ENCODE results near the gene TRERF1. TPM values are rescaled to one million over a fixed set of nuclear protein-coding genes. Genes with fewer than 3 reads are reported as not detected.

TRERF1 gene
- total RNA-seq, 1 experiment from 2014 or later = 13.9 TPM

DNA sequence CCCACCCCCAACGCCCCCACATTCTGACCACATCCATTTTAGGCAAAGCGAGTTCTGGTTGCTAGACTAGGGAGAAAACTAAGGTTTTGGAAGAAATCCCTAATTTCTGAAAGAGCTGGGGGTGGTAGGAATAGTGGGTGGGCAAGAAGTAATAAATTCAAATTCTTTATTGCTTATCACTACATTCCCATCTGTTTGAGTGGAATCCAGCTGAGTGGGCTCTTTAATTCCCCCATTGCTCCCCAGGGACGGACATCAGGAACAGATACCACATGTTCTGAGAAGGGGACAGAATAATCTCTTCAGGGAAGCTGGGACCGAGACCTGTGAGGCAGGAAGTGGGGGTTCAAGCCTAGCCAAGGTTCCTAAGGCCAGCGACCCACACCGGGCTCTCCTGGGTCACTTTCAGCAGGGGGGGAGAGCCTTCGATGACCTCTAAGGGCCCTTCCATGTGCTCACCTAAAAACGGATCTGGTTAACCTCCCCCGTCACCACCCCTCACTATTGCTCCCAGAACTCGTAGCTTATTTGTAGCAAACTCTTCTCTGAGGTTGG is 191.8 kb downstream of the TRERF1 start:
- POLR2A ChIA-PET (ENCODE audit: unreplicated experiment) = no interaction called here
- Histone ChIP-seq H3K4me3 (ENCODE audit: low read length) (no peak overlapping the region), H3K79me2 (ENCODE audit: low read length) (no peaks in the 10 kb centered on the region), H3K9me3 (ENCODE audit: low read length) (no peaks in the 10 kb centered on the region), H3F3A (ENCODE audit: low read length, unreplicated experiment) (no peaks in the 10 kb centered on the region), H3K36me3 (ENCODE audit: low read depth, low read length) (peaks cover 29% of the 10 kb centered on the region), H3K27me3 (ENCODE audit: low read length) (no peaks in the 10 kb centered on the region), H3K9me2 (replicated peaks; ENCODE audit: low read length) (no peaks in the 10 kb centered on the region), H3K4me1 (ENCODE audit: insufficient read depth, low read length) (no peaks in the 10 kb centered on the region), H3K9ac (ENCODE audit: low read length) (no peak overlapping the region), H3K27ac (ENCODE audit: low read length) (no peak overlapping the region), H4K20me1 (ENCODE audit: low read length) (no peaks in the 10 kb centered on the region), H3K4me2 (ENCODE audit: low read length) (no peak overlapping the region), H2AFZ (ENCODE audit: low read length) (no peak overlapping the region)
- ATAC-seq (no peak), DNase-seq (no peak)
- no TSS peak for BruUV-seq (replicated peaks)
- intact Hi-C loops (cut with micrococcal nuclease) = loop anchor here (5.0 kb wide), 1 partner anchor 272 kb away; no protein-coding TSS in a partner anchor
- no peak for TF ChIP-seq EZH2phosphoT487 (IDR thresholded peaks at IDR 0.05; ENCODE audit: borderline replicate concordance, low read length)
- TF ChIP-seq EZH2 (IDR thresholded peaks at IDR 0.05; ENCODE audit: low read length, unreplicated experiment) = no peak
- TF ChIP-seq, protein P1, sequence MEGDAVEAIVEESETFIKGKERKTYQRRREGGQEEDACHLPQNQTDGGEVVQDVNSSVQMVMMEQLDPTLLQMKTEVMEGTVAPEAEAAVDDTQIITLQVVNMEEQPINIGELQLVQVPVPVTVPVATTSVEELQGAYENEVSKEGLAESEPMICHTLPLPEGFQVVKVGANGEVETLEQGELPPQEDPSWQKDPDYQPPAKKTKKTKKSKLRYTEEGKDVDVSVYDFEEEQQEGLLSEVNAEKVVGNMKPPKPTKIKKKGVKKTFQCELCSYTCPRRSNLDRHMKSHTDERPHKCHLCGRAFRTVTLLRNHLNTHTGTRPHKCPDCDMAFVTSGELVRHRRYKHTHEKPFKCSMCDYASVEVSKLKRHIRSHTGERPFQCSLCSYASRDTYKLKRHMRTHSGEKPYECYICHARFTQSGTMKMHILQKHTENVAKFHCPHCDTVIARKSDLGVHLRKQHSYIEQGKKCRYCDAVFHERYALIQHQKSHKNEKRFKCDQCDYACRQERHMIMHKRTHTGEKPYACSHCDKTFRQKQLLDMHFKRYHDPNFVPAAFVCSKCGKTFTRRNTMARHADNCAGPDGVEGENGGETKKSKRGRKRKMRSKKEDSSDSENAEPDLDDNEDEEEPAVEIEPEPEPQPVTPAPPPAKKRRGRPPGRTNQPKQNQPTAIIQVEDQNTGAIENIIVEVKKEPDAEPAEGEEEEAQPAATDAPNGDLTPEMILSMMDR (conservative IDR thresholded peaks at IDR 0.05; ENCODE audit: low read depth, low read length) = no peak
- CTCF ChIA-PET = interaction anchor here (0.5 kb wide), 1 partner anchor 21 kb away, joined by 4 read pairs; no protein-coding TSS in a partner anchor

DNA sequence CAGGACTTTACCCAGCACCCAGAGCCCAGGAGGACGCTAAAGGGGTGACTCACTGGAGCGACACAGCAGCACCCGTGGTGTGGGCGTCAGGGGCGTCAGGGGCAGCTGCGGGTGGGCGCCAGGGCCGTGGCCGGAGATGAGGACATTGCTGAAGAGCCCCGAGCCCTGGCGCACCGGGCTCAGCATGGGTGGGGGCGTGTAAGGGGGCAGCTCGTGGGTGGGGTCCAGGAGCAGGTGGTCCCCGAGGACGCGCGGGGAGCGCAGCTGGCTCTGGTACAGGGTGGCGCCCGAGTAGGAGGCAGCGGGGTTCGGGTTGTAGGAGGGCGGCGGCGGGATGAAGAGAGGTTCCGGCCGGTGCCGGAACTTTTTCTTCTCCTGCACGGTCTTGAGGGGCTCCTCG is 192.4 kb downstream of the TRERF1 start:
- Histone ChIP-seq H2AFZ (ENCODE audit: low read length) (no peak overlapping the region), H3K4me3 (ENCODE audit: low read length) (no peak overlapping the region), H3F3A (ENCODE audit: low read length, unreplicated experiment) (no peaks in the 10 kb centered on the region), H3K79me2 (ENCODE audit: low read length) (no peaks in the 10 kb centered on the region), H3K9ac (ENCODE audit: low read length) (no peak overlapping the region), H3K4me2 (ENCODE audit: low read length) (no peak overlapping the region), H3K9me3 (ENCODE audit: low read length) (no peaks in the 10 kb centered on the region), H3K9me2 (replicated peaks; ENCODE audit: low read length) (no peaks in the 10 kb centered on the region), H4K20me1 (ENCODE audit: low read length) (no peaks in the 10 kb centered on the region), H3K36me3 (ENCODE audit: low read depth, low read length) (peaks cover 34% of the 10 kb centered on the region), H3K4me1 (ENCODE audit: insufficient read depth, low read length) (no peaks in the 10 kb centered on the region), H3K27me3 (ENCODE audit: low read length) (no peaks in the 10 kb centered on the region), H3K27ac (ENCODE audit: low read length) (no peak overlapping the region)
- CTCF ChIA-PET = no interaction called here
- intact Hi-C loops (cut with micrococcal nuclease) = no loop called here
- POLR2A ChIA-PET (ENCODE audit: unreplicated experiment) = no interaction called here
- ATAC-seq (no peak), DNase-seq (no peak)
- no TSS peak for BruUV-seq (replicated peaks)
- TF ChIP-seq, protein P1 (conservative IDR thresholded peaks at IDR 0.05; ENCODE audit: low read depth, low read length) = no peak
- TF ChIP-seq EZH2phosphoT487 (IDR thresholded peaks at IDR 0.05; ENCODE audit: borderline replicate concordance, low read length) = no peak
- TF ChIP-seq EZH2 (IDR thresholded peaks at IDR 0.05; ENCODE audit: low read length, unreplicated experiment) = no peak

DNA sequence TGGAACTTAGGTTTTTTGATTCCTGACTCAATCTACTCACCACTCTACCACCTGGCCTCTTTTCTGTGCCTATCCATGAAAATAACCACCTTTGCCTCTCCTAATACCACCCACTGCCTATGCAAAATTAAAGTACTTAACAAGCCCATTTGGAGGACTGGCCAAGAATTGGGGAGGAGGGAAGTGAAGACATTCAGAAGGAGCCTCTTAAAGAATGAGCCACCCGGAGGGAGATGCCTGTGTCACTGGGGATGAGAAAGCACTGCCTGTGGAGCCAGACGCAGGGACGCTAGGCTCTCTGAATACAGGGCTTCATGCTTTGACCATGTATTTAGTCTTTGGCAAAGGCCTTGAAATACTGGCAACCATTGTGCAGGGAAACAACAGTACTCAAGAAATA is 194.1 kb downstream of the TRERF1 start:
- no peak for ATAC-seq
- CTCF ChIA-PET = no interaction called here

More for the DNA sequence above, 194.1 kb downstream of the TRERF1 start:
- Histone ChIP-seq H3K9me2 (replicated peaks; ENCODE audit: low read length) (no peaks in the 10 kb centered on the region), H3K4me2 (ENCODE audit: low read length) (no peak overlapping the region), H3K9me3 (ENCODE audit: low read length) (no peaks in the 10 kb centered on the region), H3K79me2 (ENCODE audit: low read length) (no peaks in the 10 kb centered on the region), H3K27ac (ENCODE audit: low read length) (no peak overlapping the region), H3K36me3 (ENCODE audit: low read depth, low read length) (peaks cover 49% of the 10 kb centered on the region), H4K20me1 (ENCODE audit: low read length) (no peaks in the 10 kb centered on the region), H3K4me3 (ENCODE audit: low read length) (no peak overlapping the region), H3F3A (ENCODE audit: low read length, unreplicated experiment) (no peaks in the 10 kb centered on the region), H3K4me1 (ENCODE audit: insufficient read depth, low read length) (no peaks in the 10 kb centered on the region), H3K9ac (ENCODE audit: low read length) (no peak overlapping the region), H3K27me3 (ENCODE audit: low read length) (no peaks in the 10 kb centered on the region), H2AFZ (ENCODE audit: low read length) (no peak overlapping the region)
- no peak for DNase-seq
- intact Hi-C loops (cut with micrococcal nuclease) = no loop called here
- POLR2A ChIA-PET (ENCODE audit: unreplicated experiment) = no interaction called here
- TF ChIP-seq EZH2phosphoT487 (IDR thresholded peaks at IDR 0.05; ENCODE audit: borderline replicate concordance, low read length) (no peak), EZH2 (IDR thresholded peaks at IDR 0.05; ENCODE audit: low read length, unreplicated experiment) (no peak)
- TF ChIP-seq, protein P1 (conservative IDR thresholded peaks at IDR 0.05; ENCODE audit: low read depth, low read length) = no peak
- BruUV-seq (replicated peaks) = no TSS peak
